ENCODE measurements around the gene TMEM245. TPM values are rescaled to one million over a fixed set of nuclear protein-coding genes. Genes with fewer than 3 reads are reported as not detected.
"Not testable (repeated sequence)": the region's sequence is repeated elsewhere in the genome, so short reads cannot be mapped to it uniquely, and the experiment has no call there.

TMEM245 gene
- total RNA-seq, 2 donors from 2014 or later: 76.5 to 95.4 TPM

DNA sequence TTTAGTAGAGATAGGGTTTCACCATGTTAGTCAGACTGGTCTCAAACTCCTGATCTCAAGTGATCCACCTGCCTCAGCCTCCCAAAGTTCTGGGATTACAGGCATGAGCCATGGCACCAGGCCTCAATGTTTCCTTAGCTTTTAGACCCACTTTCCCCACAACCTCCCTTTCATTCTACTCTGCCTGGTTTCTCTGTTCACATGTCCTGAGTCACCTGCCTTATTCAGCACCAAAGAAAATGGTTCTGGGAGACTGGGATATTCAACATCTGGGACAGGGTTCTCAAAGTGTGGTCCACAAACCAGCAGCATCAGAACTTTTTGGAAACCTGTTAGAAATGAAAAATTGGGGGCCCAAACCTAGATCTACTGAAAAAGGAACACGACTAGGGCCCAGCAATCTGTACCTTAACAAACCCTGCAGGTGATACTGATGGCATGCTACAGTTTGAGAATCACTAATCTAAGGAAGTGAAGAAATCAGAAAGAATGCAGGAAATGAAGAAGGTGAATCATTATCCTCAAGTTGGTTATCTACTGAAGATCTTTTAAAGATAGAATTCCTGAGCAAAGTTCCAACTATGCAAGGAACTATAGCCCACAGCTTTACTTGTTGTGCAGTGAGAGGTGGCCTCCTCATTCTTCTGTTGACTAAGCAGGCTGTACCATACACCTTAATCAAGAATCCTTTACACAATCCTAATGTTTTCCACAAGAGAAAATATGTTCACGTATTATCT lies 54.6 kb downstream of the TMEM245 start:
- DNase-seq (ENCODE audit: low spot score) (no peak), ATAC-seq (ENCODE audit: insufficient number of reproducible peaks, low FRiP score, low read depth) (no peak)
- no peak overlapping the region for H3K27ac ChIP-seq
- peaks cover 7 to 11% of the 10 kb centered on the region in 2 donors for H3K4me1 ChIP-seq (ENCODE audit: control insufficient read depth in 1 of 2, low read depth in 2 of 2)
- peaks cover 30% of the 10 kb centered on the region for H3K36me3 ChIP-seq
- no peak for TF ChIP-seq CTCF (IDR thresholded peaks at IDR 0.05)
- H3K9me3 ChIP-seq: no peaks in the 10 kb centered on the region
- no peak overlapping the region for H3K4me3 ChIP-seq
- no peaks in the 10 kb centered on the region for H3K27me3 ChIP-seq (replicated peaks; ENCODE audit: insufficient read depth)

- H3K27ac ChIP-seq: no peak overlapping the region
- no peaks in the 10 kb centered on the region for H3K9me3 ChIP-seq
- H3K4me1 ChIP-seq (ENCODE audit: control insufficient read depth in 1 of 2, low read depth in 2 of 2): peaks cover 9 to 14% of the 10 kb centered on the region in 2 donors
- TF ChIP-seq CTCF (IDR thresholded peaks at IDR 0.05): no peak
- H3K36me3 ChIP-seq: peaks cover 26% of the 10 kb centered on the region
- no peaks in the 10 kb centered on the region for H3K27me3 ChIP-seq (replicated peaks; ENCODE audit: insufficient read depth)
- no peak overlapping the region for H3K4me3 ChIP-seq
- no peak for ATAC-seq (ENCODE audit: insufficient number of reproducible peaks, low FRiP score, low read depth)
- DNase-seq (ENCODE audit: low spot score): no peak
Measured at GRCh38 chr9:109063760-109064159, 56.0 kb downstream of the TMEM245 start.

- Histone ChIP-seq H3K27me3 (replicated peaks; ENCODE audit: insufficient read depth) (no peaks in the 10 kb centered on the region), H3K4me1 (ENCODE audit: control insufficient read depth in 1 of 2, low read depth in 2 of 2) (peaks cover 9 to 14% of the 10 kb centered on the region in 2 donors), H3K27ac (no peak overlapping the region), H3K9me3 (no peaks in the 10 kb centered on the region), H3K4me3 (no peak overlapping the region), H3K36me3 (peaks cover 26% of the 10 kb centered on the region)
- DNase-seq (ENCODE audit: low spot score) (no peak), ATAC-seq (ENCODE audit: insufficient number of reproducible peaks, low FRiP score, low read depth) (no peak)
- TF ChIP-seq CTCF (IDR thresholded peaks at IDR 0.05): no peak
Measured at GRCh38 chr9:109062543-109062942, 57.2 kb downstream of the TMEM245 start.

- no peak for DNase-seq (ENCODE audit: low spot score)
- Histone ChIP-seq H3K27me3 (replicated peaks; ENCODE audit: insufficient read depth) (no peaks in the 10 kb centered on the region), H3K36me3 (peaks cover 35% of the 10 kb centered on the region), H3K27ac (peak overlapping the region in 1 of 2 donors; percentile 36), H3K9me3 (no peaks in the 10 kb centered on the region), H3K4me3 (no peak overlapping the region), H3K4me1 (ENCODE audit: control insufficient read depth in 1 of 2, low read depth in 2 of 2) (peaks cover 9 to 14% of the 10 kb centered on the region in 2 donors)
- no peak for TF ChIP-seq CTCF (IDR thresholded peaks at IDR 0.05)
- no peak for ATAC-seq (ENCODE audit: insufficient number of reproducible peaks, low FRiP score, low read depth)
Measured at GRCh38 chr9:109060191-109060590, 59.6 kb downstream of the TMEM245 start.

DNA sequence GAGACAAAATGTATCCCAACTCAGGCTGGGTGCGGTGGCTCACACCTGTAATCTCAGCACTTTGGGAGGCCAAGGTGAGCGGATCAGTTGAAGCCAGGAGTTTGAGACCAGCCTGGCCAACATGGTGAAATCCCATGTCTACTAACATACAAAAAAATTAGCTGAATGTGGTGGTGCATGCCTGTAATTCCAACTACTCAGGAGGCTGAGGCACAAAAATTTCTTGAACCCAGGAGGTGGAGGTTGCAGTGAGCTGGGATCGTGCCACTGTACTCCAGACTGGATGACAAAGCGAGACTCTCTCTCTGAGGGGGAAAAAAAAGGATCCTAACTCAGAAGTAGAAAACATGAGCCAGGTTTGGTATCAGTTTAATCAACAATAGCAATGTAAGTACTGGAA lies 66.6 kb downstream of the TMEM245 start:
- ATAC-seq (ENCODE audit: insufficient number of reproducible peaks, low FRiP score, low read depth); H3K4me3 ChIP-seq; H3K27me3 ChIP-seq (replicated peaks; ENCODE audit: insufficient read depth); DNase-seq (ENCODE audit: low spot score); H3K9me3 ChIP-seq: not testable (repeated sequence)
- Histone ChIP-seq H3K36me3 (peaks cover 36% of the 10 kb centered on the region), H3K4me1 (ENCODE audit: control insufficient read depth in 1 of 2, low read depth in 2 of 2) (peaks cover 5 to 28% of the 10 kb centered on the region in 2 donors), H3K27ac (peak overlapping the region; percentile 16 to 21)

Data from thoracic aorta (tissue), 2 donors.